NB4 (cell line): ENCODE data around the gene FGFBP2.

Experiments used
- MYC ChIP-seq: IDR thresholded peaks from 2 replicates; pipeline ENCODE4 v1.6.1; 2011; ENCODE audit warnings: low read depth, low read length
- POLR2A ChIP-seq: IDR thresholded peaks from 2 replicates; pipeline ENCODE4 v1.6.1; 2011; ENCODE audit warnings: mild to moderate bottlenecking; ENCODE audit not compliant: insufficient read length; ENCODE audit errors: extremely low read depth
- TF ChIP-seq, protein P1 (sequence below): IDR thresholded peaks from one replicate; pipeline ENCODE4 v1.5.1; 2012; ENCODE audit warnings: low read depth, low read length

DNA sequence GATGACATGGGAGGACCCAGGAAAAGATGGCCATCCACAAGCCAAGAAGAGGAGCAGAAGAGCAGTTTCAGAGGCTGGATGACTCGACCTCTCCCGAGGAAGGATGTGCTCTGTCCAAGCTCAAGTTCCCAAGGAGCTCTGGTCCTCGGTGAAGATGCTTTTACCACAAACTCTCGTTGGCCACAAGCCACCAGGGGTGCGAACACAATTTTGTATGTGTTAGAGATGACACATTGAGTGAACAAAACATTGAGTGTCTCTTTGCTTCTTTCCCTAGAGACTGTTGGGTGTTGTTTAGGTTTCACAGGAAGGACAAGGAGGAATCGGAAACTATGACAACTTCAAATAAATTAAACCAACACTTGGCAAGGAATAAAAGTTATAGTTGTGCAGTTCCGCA lies 50.7 kb downstream of the FGFBP2 start:
- TF ChIP-seq, protein P1, sequence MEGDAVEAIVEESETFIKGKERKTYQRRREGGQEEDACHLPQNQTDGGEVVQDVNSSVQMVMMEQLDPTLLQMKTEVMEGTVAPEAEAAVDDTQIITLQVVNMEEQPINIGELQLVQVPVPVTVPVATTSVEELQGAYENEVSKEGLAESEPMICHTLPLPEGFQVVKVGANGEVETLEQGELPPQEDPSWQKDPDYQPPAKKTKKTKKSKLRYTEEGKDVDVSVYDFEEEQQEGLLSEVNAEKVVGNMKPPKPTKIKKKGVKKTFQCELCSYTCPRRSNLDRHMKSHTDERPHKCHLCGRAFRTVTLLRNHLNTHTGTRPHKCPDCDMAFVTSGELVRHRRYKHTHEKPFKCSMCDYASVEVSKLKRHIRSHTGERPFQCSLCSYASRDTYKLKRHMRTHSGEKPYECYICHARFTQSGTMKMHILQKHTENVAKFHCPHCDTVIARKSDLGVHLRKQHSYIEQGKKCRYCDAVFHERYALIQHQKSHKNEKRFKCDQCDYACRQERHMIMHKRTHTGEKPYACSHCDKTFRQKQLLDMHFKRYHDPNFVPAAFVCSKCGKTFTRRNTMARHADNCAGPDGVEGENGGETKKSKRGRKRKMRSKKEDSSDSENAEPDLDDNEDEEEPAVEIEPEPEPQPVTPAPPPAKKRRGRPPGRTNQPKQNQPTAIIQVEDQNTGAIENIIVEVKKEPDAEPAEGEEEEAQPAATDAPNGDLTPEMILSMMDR = no peak
- no peak for TF ChIP-seq POLR2A
- TF ChIP-seq MYC = no peak
